HG03520 (cell line): ENCODE data around the gene GSDMA.

Source experiments
- ATAC-seq: cut with Tn5 transposase; IDR thresholded peaks from one replicate; pipeline ENCODE4 v1.9.1; 2021; ENCODE audit warnings: mild to moderate bottlenecking, moderate library complexity; ENCODE audit not compliant: unreplicated experiment

GSDMA gene

DNA sequence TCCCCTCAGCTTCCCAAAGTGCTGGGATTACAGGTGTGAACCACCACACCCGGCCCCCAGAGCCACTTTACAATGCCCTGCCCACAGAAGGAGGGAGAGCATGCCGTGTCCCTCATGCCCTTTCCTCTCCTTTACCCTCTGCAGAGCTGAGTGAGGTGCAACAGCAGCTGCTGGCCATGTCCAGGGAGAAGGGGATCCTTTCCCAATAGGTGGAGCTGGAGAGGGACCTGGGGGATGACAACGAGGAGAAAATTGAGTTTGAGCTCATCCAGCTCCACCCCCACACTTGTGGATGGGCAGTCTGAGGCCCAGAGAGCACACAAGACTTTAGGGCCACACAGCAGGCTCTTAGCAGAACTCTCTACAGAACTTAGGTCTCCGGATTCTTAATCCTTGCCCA, 7.9 kb upstream of the GSDMA start:
- ATAC-seq, result no peak

DNA sequence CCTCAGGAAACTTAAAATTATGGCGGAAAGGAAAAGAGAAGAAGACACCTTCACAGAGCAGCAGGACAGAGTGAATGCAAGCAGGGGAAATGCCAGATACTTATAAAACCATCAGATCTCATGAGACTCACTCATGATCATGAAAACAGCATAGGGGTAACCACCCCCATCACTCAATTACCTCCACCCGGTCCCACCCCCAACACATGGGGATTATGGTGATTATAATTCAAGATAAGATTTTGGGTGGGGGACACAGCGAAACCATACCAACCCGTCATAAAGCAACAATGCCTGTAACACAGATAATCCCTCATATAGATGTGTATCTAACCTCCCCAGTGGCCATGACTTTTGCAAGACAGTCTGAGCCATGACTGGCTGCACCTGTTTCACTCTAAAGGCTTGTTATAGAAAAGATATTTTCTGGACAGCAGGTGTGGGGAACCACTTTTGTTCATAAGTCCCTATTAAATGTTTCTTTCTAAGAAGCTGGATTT, 7.0 kb upstream of the GSDMA start:
- ATAC-seq, result no peak

DNA sequence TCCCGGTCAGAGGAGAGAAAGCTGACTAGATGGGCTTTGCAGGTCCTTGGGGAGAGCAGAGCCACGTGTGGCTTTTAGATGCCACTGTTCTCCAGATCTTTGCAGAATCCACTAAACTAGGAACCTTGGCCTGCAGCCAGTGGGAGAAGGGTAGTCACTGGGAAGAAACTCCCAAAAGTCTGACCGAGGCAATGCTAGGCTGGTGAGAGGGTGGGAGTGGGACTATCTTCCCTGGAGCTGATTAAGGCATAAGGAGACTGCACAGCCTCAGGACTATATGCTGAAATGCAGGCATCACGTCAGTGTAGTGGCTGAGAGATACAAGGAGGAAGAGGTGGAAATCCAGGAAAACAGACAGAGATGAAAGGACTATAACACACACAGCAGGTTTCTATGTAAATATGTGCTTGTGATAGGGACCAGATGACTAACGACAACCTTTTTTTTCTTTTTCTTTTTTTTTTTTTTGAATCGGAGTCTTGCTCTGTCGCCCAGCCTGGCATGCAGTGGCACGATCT, 2.2 kb upstream of the GSDMA start:
- ATAC-seq, result no peak

DNA sequence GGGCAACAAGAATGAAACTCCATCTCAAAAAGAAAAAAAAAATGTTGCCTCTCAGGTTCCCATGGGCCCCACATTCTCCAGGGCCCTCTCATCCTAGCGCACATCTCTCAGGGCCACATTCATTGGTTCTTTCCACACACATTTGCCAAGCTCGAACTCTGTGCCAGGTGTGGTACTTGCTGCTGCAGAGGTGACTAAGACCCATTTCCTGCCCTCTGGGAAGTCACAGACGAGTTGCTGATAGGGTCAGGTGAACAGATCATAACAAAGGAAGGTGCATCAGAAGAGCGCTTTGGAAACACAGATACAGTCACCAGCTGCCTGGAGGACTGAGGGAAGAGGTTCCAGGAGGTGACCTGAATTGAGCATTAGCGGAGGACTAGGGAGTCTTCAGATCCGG, 1.0 kb downstream of the GSDMA start:
- ATAC-seq, result no peak

DNA sequence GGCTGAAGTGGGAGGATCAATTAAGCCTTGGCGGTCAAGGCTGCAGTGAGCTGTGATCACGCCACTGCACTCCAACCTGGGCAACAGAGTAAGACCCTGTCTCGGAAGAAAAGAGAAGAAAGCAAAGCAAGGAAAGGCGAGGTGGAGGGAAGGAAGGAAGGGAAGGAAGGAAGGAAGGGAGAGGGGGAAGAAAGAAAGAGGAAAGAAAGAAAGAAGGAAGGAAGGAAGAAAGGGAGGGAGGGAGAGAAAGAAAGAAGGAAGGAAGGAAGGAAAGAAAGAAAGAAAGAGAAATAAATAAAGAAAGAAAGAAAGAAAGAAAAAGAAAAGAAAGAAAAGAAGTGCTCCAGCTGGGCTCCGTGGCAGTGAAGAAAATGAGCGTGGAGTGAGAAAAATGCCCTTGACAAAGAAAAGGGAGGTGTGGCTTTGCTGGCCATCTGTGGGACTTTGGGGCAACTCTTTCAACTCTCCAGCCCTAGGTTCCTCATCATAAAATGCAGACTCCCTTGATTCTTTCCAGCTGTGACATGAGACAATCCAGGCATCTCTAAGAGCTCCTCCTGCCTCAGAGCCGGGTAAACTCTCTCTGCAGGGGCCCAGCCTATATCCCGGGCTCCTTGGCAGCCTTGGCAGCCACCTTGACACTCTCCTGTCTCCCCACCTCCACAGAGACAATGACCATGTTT, 2.4 kb downstream of the GSDMA start:
- ATAC-seq, result no peak

DNA sequence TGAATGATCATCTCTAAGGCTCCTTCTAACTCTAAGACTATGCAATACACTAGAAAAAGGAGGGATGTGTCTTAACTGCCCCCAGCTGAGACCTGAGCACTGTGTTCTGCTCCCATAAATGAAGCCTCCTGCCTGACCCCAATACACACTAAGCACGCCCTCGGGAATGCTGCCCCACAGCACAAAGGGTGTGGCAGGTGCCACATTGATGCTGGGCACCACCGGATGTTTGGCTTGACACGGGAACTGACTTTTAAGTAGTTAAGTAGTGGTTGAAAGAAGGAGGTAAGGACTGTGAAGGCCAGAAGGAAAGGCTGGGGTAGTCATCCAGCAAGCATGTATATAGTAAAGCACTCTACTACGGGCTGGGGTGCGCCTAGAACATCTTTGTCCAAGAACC, 4.0 kb downstream of the GSDMA start:
- no peak for ATAC-seq

DNA sequence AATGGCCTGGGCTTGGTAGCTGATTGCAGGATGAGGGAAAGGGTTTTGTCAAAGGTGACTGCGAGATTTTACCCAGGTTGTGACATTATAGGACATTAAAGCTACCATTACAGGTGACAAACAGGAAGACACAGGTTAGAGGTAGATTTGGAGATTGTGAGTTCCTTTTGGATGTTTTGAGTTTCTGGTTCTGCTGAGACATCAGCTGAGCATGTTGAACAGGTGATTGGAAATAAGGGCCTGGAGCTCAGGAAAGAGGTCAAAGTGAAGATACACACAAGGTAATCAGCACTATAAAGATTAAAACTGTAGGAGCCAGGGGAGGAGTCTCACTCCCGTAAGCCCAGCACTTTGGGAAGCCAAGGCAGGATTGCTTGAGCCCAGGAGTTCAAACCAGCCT, 6.0 kb downstream of the GSDMA start:
- no peak for ATAC-seq

DNA sequence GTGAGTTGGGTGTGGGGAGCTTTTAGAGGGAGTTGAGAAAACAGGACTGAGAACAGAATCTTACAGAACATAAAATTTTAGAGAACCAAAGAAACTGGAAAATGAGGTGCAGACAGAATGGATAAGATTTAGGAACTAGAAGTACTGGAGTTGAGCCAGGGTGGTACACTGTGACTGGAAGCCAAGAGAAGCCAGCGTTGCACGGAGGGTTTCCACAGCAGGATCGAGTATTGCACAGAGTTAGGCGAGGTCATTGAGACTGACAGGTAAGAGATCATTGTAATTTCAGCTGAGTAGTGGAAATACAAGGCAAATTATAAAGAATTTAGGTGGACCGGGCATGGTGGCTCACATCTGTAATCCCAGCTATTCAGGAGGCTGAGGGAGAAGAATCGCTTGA, 6.6 kb downstream of the GSDMA start:
- no peak for ATAC-seq

DNA sequence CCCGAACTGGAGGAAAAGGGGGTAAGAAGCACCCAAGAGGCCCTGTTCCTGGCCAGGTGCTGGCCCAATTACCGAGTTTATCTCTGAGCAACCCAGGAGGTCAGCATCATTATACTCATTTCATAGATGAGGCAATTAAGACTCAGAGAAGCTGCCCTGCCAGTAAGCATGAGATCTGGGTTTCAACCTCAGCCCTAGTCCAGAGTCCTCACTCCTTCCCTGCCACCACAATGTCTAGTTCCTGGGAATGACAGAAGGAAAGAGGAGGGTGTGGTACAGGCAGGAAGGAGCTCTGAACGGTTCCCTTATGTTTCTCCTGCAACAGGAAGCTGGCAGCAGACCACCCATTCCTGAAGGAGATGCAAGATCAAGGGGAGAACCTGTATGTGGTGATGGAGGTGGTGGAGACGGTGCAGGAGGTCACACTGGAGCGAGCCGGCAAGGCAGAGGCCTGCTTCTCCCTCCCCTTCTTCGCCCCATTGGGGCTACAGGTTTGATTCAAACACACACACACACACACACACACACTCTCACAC, 7.4 kb downstream of the GSDMA start:
- no peak for ATAC-seq

DNA sequence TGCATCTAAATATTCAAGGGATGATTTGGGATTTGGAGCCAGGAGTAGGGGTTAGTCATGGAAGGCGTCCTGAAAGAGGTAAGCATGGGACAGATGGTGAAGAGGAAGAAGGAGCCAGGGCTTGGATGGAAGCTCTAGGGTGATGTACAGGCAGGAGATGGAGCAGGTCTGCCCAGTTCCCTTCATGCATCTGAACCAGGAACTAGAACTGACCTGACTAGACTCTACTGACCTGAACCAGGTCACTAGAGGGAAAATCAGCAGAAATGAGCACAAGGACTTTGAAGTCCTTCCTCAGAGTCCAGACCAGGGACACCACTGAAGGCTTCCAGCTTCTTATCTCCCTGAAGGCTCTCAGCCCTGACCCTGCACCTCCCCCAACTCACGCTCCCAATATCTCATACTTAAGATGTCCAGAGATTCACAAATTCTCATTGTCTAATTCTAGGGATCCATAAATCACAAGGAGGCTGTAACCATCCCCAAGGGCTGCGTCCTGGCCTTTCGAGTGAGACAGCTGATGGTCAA, 8.3 kb downstream of the GSDMA start:
- no peak for ATAC-seq

DNA sequence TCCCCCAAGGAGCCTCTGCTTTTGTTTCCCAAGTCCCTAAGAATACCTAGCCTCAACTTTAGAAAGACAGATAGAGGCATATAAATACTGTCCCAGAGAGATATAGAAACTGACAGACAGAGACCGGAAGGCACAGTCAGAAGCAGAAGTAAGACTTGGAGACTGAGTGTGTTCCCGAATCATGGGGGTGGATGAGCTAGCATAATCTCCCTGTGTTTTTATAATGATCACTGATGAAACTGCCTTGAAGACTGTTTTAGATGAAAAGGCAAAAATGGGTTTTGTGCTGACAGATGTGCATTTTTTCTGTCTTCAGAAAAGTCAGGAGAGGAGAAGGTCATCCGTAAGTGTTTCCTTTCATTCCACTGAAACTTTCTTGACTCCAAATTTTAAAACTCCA, 9.5 kb downstream of the GSDMA start:
- no peak for ATAC-seq

DNA sequence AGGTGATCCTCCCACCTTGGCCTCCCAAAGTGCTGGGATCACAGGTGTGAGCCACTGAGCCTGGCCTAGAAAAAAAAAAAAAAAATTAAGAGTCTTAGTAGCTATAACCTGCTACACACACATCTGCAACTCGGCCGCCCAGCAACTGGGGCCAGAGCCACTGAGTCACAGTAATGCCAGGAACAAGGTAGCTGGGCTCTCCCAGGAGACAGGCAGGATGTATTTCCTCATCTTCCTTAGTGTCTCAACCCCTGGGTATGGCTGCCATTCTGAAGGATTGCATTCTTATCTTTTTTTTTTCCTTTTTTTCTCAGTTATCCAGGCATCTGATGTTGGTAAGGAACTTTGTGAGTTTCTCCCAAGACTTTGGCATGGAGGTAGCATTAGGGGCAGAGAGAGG, 10.7 kb downstream of the GSDMA start:
- no peak for ATAC-seq

DNA sequence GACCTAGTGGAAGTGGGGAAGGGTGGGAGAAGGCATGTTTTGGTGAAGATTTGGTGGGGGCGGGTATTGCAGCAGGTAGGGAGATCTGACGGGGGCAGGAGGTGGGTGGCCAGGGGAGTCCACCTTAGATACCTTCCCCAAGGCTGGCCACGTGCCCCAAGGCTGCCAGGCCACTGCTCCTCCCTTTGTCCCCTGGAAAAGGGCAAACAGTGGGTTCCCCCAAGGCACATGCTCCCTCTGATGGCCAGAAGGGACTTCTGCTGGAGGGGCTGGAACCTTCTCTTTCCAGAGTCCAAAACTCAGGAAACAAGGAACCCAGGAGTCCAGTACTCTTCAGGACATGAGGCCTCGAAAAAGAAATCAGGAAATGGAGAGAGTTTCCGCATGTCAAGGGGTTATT, 11.6 kb downstream of the GSDMA start:
- no peak for ATAC-seq

DNA sequence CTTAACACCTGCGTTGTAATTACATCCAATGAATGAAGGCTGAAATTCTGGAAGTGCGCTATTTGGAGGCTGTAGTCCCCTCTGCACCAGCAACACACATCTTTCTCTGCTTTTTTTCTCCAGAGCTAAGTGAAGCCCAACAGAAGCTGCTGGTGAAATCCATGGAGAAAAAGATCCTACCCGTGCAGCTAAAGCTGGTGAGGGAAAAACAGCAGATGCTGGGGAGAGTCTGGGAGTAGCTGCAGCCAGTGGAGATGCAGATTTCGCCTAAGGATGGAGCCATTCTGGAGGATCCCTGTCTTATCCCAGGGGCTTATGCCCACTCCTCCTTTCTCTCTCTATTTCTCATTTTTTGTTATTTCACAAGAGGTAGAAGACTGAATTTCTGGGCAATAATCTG, 13.0 kb downstream of the GSDMA start:
- no peak for ATAC-seq

DNA sequence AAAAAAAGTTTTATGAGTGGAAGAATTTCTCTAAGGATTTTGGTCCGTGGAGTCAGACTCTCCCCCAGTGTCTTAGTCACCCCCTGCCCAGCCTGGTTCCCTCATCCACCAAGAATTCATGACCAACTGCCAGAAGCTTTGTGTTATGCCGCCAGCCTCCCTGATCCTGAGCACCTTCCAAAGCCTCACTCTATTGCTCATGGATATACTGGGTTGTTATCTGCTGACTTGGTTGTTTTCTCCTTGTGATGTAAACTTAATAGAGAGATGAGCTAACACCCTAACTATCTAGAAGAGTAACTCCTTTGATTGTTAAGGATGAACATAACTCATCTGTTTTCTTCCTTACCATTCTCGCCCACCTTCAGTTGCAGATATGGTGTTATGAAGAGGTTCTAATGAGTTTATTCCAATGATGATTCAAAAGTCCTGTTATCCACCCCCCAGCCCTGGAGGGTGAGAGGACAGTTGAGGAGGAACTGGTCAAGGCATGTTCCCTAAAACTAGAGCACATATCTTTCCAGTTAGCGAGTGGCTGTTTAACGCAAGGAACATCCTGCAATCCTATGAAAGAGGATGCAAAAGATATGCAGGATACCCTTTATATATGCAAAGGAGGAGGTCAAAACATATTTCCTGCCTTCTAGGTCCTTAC, 16.3 kb downstream of the GSDMA start:
- no peak for ATAC-seq

DNA sequence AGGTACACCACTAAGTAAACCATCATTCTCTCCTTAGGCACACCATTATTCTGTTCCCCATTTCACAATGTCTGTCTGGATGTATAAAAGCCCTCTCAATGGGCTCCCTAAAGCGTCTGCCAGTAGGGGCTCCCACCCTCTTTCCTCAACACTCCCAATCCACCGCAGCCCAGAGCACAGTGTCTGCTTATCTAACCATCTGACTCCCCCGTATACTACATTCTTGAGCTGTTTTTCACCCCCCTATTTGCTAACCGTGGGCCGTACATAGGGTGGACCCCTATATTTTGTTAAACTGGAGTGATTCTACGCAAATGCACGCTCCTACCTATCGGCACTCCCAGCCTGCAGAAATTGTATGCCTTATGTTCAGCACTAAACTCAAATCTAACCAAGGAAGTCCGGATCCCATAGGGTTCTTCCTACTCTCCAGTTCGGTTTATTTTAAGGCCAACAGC, 17.1 kb downstream of the GSDMA start:
- ATAC-seq, result peak; percentile 11

DNA sequence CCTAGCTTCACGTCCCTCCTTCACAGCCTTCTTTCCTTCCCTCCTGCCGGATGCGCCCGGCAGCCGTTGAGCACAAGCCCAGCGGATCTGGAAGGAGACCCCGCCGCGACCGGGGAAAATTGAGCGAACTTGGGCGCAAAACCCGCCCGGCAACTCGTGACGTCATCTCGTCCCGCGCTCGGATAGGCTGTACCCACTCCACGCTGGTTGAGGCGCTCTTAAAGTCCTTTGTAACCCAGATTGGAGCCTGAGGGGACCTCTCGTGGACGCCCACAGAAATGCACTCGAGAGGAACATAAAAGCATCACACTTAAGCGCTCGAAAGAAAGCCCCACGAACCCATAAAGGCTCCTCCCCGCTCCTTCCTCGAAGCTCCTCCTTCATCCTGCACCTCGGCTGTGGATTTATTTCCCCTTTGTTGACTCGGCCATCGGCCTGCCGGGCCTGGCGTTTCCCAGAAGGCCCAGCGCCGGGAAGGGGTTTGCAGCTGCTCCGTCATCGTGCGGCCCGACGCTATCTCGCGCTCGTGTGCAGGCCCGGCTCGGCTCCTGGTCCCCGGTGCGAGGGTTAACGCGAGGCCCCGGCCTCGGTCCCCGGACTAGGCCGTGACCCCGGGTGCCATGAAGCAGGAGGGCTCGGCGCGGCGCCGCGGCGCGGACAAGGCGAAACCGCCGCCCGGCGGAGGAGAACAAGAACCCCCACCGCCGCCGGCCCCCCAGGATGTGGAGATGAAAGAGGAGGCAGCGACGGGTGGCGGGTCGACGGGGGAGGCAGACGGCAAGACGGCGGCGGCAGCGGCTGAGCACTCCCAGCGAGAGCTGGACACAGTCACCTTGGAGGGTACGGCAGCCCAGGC, 17.8 kb downstream of the GSDMA start, which contains the start of gene PSMD3:
TSS of gene PSMD3 (plus strand) at position 457 of the 856 bp plus-strand sequence. CDS start at position 621, 164 bp downstream.
- peak; percentile 92 for ATAC-seq

DNA sequence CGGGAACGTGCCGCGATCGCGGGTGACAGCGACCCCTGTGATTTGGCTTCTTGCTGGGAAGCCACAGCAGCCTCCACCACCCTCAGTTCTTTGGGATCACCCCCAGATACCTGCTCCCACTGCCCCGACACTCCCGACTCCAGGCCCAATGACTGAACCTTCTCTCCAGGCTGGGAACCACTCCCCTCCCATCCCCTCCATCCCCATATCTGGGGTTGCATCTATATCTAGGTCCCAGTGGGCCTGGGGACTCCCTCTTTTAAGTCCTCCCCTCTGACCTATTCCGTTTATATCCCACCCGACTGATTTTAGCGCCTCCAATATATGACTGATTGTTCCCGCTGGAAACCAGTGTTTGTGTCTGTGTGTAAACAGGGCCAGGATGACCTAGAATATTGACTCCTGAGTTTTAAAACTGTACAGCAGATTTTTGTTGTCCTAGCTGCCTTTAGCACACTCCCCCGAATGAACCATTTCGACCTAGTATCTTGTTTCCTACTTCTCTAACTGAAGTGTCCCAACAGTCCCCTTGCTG, 18.5 kb downstream of the GSDMA start:
- ATAC-seq, result no peak

DNA sequence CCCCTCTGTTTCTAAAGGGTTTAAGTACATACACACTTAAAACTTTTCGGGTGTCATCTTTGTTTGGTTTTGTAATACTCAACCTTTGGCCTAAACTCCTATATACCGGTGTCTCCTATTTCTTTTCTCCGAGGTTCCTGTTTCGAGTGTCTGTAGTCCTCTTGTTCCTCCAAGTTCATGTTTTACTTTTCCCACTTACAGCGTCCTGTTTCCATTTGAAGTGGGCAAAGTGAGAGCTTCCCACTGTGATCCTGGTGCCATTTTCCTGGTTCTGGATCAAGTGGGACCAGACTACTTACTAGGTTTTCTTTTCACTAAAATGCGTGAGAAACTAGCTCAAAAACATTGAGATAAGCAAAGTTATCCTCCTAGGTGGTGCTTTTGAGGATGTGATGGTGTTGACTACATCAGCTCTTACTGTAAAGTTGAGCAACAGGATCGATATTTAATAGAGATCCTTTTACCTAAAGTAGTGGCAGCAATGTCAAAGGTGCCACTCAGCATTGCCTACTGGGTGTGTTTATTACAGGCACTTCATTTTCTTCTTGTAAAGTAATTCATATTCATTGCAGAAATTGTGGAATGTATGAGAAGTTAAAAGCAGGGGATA, 19.1 kb downstream of the GSDMA start:
- no peak for ATAC-seq

DNA sequence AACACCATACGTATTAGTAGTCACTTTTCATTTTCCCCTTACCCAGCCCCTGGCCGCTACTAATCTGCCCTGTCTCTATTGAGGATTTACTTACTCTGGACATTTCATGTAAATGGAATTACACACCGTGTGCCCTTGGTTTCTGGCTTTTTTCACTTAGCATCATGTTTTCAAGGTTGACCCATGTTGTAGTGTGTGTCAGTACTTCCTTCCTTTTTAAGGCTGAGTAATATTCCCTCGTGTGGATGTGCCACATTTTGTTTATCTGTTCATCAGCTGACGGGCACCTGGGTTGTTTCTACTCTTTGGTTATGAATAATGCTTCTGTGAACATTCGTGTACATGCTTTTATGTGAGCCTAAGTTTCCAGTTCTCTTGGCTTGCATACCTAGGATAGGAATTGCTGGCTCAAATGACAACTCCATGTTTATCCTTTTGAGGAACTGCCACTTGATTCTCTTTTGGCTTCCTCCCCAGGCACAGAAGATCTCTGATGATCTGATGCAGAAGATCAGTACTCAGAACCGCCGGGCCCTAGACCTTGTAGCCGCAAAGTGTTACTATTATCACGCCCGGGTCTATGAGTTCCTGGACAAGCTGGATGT, 25.5 kb downstream of the GSDMA start:
- no peak for ATAC-seq
